ENCODE data around the gene ADGRG2.

Gene ADGRG2

DNA sequence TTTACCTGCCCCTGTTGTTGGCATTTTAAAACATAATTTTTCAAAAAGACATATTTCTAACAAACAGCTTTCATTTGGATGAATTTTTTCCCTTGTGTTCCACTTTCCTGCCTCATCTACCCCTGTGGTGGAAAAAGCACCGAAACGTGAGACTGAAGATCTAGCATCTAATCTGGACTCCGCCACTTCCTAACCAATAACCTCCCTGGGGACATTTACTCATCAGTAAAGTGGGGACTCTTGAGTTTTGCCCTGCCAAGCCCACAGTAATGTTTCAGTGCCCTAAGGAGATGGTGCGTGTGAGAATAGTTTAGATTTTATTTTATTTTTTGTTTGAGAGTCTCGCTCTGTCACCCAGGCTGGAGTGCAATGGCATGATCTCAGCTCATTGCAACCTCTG lies 56.7 kb downstream of the ADGRG2 start:
- TF ChIP-seq, protein P1, sequence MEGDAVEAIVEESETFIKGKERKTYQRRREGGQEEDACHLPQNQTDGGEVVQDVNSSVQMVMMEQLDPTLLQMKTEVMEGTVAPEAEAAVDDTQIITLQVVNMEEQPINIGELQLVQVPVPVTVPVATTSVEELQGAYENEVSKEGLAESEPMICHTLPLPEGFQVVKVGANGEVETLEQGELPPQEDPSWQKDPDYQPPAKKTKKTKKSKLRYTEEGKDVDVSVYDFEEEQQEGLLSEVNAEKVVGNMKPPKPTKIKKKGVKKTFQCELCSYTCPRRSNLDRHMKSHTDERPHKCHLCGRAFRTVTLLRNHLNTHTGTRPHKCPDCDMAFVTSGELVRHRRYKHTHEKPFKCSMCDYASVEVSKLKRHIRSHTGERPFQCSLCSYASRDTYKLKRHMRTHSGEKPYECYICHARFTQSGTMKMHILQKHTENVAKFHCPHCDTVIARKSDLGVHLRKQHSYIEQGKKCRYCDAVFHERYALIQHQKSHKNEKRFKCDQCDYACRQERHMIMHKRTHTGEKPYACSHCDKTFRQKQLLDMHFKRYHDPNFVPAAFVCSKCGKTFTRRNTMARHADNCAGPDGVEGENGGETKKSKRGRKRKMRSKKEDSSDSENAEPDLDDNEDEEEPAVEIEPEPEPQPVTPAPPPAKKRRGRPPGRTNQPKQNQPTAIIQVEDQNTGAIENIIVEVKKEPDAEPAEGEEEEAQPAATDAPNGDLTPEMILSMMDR (IDR thresholded peaks at IDR 0.05; ENCODE audit: low read depth, low read length), result no peak
- H3K4me3 ChIP-seq (replicated peaks in 1 of 2; ENCODE audit: low read depth in 2 of 2, low read length in 2 of 2), result no peak overlapping the region
- no peak for DNase-seq (ENCODE audit: low read depth in 2 of 2)

DNA sequence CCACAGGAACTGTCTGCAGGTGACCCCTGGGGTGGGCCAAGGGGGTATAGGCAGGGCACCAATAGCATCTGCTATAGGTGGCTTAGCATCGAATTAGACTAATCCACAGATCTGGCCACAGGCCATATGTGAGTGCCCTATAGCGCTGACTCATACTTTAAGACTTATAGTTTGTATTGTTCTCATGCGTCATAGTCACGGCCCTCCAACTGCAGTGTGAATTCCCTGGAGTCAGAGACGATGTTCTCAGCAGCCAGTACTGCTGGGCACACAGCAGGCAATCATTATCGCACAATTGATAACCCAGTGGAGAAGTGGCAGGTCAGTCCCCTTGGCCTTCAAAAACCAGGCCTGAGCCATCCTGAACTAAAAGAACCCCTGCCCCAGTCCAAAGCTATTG lies 58.1 kb downstream of the ADGRG2 start:
- TF ChIP-seq, protein P1 (IDR thresholded peaks at IDR 0.05; ENCODE audit: low read depth, low read length), result no peak
- DNase-seq (ENCODE audit: low read depth in 2 of 2), result peak; percentile 6 to 67
- no peak overlapping the region for H3K4me3 ChIP-seq (replicated peaks in 1 of 2; ENCODE audit: low read depth in 2 of 2, low read length in 2 of 2)

DNA sequence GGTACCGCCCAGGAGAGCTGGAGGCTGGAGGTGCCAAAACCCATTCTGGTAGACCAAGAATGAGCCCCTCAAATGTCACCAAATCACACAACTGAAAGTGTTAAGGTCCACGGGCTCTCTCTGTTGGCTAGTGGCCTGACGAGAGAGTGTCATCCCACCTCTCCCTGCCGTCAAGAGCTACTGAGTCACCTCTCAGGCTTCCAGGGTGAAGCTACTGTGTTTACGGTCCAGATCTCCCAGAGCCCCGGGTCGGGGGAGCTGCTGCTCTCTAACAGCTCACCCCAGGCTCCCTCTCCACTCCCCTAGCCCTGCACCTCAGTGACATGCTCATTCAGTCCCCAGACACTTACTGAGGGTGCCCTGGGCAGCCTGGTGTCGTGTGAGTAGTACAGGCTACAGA lies 59.2 kb downstream of the ADGRG2 start:
- TF ChIP-seq, protein P1 (IDR thresholded peaks at IDR 0.05; ENCODE audit: low read depth, low read length), result no peak
- peak in 1 of 2 donors; percentile 25 for DNase-seq (ENCODE audit: low read depth in 2 of 2)
- H3K4me3 ChIP-seq (replicated peaks in 1 of 2; ENCODE audit: low read depth in 2 of 2, low read length in 2 of 2), result no peak overlapping the region

DNA sequence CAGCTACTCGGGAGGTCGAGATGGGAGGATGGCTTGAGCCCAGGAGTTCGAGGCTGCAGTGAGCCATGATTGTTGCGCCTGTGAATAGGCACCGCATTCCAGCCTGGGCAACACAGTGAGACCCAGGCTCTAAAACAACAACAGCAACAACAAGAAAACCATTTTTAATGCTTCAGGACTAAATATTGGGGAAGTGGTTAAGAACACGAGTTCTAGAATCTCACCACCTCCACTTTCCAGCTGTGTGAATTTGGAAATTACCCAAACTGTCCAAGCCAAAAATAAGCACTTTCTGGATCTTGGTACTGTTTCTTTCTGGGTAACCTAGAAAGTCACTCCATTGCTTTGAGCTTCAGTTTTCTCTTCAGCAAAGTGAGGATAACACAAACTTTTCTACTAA lies 63.2 kb downstream of the ADGRG2 start:
- no peak for DNase-seq (ENCODE audit: low read depth in 2 of 2)
- H3K4me3 ChIP-seq (replicated peaks in 1 of 2; ENCODE audit: low read depth in 2 of 2, low read length in 2 of 2), result no peak overlapping the region
- TF ChIP-seq, protein P1 (IDR thresholded peaks at IDR 0.05; ENCODE audit: low read depth, low read length), result no peak

DNA sequence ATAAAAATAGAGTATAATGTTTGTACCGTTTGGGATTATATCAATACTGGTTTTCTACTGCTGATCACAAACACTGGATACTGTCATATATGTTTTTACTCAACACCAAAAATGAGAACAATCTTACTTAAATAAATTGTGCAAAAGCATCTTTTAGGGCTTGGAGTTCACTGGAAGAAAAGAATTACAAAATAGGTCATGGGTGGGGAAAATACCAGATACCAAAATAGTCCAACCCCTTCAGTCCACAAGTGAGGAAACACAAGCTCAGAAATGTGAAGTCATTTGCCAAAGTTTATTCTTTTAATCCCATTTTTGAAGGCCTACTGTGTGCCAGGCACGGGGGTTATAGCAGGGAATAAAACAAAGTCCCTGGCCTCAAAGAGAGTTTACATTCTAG lies 64.4 kb downstream of the ADGRG2 start:
- H3K4me3 ChIP-seq (replicated peaks in 1 of 2; ENCODE audit: low read depth in 2 of 2, low read length in 2 of 2), result no peak overlapping the region
- TF ChIP-seq, protein P1 (IDR thresholded peaks at IDR 0.05; ENCODE audit: low read depth, low read length), result no peak
- DNase-seq (ENCODE audit: low read depth in 2 of 2), result no peak

DNA sequence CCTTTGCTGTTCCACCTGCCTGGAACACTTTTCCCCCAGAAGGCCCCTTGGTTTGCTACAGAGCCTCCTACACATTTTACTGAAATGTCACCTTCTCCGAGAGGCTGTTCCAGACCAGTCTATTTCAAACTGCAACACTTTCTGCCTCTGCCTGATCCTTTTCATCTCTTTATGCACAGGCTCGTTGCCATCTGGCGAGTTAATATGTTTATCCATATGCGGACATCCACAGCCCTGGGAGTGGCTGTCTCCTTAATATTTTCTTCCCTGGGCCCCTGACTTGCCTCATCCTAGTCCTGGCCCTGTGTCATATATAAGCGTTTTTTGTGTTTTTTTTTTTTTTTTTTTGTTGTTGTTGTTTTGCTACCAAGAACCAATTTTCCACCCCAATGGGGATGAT lies 73.2 kb downstream of the ADGRG2 start:
- DNase-seq (ENCODE audit: low read depth in 2 of 2), result no peak
- TF ChIP-seq, protein P1 (IDR thresholded peaks at IDR 0.05; ENCODE audit: low read depth, low read length), result no peak
- H3K4me3 ChIP-seq (replicated peaks in 1 of 2; ENCODE audit: low read depth in 2 of 2, low read length in 2 of 2), result no peak overlapping the region
